Measurements from ENCODE around the gene LIAS.

Gene LIAS

DNA sequence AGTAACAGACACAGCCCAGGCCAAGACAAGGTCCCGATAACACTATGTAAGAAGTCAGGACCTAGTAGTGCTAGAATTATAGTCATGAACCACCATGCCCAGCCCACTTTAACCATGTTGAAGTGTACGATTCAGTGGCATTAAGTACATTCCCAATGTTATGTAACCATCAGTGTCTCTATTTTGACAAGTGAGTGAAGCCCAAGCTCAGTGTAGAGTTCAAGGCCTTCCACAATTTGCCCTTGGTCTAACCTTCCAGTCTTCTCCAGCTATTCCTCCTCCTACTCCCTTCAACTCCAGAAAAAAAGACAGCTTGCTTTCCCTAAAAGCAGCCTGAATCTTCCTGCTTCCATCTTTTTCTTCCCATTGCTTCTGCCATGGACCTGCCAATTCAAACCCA is 31.5 kb downstream of the LIAS start:
- Histone ChIP-seq H3K27me3 (no peaks in the 10 kb centered on the region), H3K36me3 (no peaks in the 10 kb centered on the region), H3K4me3 (ENCODE audit: low read depth, low read length) (no peak overlapping the region), H3K9me3 (no peaks in the 10 kb centered on the region), H3K4me1 (no peaks in the 10 kb centered on the region)
- no peak for DNase-seq
- TF ChIP-seq, protein P1, sequence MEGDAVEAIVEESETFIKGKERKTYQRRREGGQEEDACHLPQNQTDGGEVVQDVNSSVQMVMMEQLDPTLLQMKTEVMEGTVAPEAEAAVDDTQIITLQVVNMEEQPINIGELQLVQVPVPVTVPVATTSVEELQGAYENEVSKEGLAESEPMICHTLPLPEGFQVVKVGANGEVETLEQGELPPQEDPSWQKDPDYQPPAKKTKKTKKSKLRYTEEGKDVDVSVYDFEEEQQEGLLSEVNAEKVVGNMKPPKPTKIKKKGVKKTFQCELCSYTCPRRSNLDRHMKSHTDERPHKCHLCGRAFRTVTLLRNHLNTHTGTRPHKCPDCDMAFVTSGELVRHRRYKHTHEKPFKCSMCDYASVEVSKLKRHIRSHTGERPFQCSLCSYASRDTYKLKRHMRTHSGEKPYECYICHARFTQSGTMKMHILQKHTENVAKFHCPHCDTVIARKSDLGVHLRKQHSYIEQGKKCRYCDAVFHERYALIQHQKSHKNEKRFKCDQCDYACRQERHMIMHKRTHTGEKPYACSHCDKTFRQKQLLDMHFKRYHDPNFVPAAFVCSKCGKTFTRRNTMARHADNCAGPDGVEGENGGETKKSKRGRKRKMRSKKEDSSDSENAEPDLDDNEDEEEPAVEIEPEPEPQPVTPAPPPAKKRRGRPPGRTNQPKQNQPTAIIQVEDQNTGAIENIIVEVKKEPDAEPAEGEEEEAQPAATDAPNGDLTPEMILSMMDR (IDR thresholded peaks at IDR 0.05; ENCODE audit: low read depth, low read length), result no peak

DNA sequence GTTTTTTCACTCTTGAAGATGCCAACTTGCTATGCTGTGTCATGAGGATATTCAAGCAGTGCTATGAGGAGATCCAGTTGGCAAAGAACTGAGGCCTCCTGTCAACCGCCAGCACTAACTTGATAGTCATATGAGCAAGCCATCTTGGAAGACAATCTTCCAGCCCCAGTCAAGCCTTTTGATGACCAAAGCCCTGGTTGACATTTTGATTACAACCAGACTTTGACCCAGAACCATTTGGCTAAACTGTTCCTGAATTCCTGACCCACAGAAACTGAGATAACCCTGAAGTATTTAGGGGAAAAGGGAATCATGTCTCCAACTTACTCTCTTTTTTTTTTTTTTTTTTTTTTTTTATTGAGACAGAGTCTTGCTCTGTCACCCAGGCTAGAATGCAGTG is 35.5 kb downstream of the LIAS start:
- DNase-seq, result no peak
- Histone ChIP-seq H3K36me3 (peaks cover 4% of the 10 kb centered on the region; the same call in 1 of the 2 replicates), H3K27me3 (no peaks in the 10 kb centered on the region), H3K9me3 (no peaks in the 10 kb centered on the region), H3K4me1 (no peaks in the 10 kb centered on the region), H3K4me3 (ENCODE audit: low read depth, low read length) (no peak overlapping the region)
- TF ChIP-seq, protein P1 (IDR thresholded peaks at IDR 0.05; ENCODE audit: low read depth, low read length), result no peak

DNA sequence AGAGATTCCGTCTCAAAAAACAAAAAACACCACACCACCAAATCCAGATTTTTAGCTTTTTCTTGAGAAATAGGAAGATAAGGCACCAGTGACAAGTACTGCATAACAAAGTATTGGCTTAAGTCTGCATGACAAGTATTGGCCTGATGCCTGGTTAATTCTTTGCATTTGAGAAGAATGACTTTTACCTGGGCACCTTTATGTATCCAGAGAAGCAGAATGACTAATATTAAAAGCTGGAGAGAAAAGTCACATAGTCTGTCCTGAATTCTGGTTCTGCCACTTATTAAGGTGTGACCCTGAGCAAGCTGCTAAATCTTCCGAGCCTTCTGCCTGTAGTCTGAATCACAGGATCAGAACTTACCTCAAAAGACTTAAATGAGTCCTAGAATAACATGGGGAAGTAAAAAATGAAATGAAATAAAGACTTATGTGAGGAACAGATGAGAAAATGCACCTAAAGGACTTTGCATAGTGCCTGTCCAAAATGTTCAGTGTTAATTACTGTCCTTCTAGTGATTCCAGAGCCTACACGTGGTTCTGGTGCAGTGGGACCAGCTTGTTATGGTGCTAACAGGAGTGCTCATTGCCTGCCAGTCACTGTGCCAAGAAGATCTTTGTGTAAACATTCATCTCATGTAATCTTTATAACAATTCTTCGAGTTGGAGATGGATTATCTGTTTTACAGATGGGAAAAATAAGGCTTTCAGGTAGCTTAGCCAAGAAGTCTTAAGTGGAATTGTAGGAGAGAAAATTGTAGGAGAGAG is 36.8 kb downstream of the LIAS start:
- no peaks in the 10 kb centered on the region for H3K27me3 ChIP-seq
- DNase-seq, result no peak
- H3K36me3 ChIP-seq, result peaks cover 4% of the 10 kb centered on the region; the same call in 1 of the 2 replicates
- H3K4me1 ChIP-seq, result no peaks in the 10 kb centered on the region
- TF ChIP-seq, protein P1 (IDR thresholded peaks at IDR 0.05; ENCODE audit: low read depth, low read length), result no peak
- H3K4me3 ChIP-seq (ENCODE audit: low read depth, low read length), result no peak overlapping the region
- no peaks in the 10 kb centered on the region for H3K9me3 ChIP-seq

DNA sequence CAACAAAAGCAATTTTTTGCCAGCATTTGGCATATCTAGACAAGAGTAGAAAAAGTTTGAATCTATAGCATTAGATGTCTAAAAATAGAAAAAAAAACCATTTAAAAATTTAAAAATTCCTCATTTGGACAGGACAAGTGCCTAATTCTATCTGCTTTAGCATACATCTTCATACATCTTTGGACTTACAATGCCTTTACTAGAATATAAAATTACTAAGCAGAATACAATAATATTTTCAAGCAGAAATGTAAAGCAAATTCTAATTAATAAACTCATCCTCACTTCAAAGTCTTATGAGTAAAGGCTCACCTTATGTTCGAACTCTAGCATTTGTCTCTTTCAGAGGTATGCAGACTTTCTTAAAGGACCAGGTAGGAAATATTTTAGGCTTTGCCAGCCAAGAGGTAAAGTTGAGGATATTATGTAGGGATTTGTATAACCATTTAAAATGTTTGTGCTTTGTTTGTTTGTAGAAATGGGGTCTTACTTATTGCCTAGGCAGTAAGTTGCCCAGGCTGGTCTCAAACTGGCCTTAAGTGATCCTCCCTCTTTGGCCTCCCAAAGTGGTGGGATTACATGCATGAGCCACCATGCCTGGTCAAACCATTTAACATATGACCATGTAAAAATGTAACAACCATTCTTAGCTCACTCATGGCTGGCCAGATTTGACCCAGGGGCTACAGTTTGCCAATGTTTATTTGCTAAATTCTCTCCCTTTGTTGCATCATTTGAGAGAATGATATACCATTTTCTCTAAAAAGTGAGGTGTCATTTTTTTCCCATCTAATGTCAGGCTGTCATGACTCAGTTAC is 39.3 kb downstream of the LIAS start:
- no peaks in the 10 kb centered on the region for H3K4me1 ChIP-seq
- H3K27me3 ChIP-seq, result no peaks in the 10 kb centered on the region
- TF ChIP-seq, protein P1 (IDR thresholded peaks at IDR 0.05; ENCODE audit: low read depth, low read length), result no peak
- H3K4me3 ChIP-seq (ENCODE audit: low read depth, low read length), result no peak overlapping the region
- DNase-seq, result no peak
- no peaks in the 10 kb centered on the region for H3K9me3 ChIP-seq
- H3K36me3 ChIP-seq, result peaks cover 14% of the 10 kb centered on the region

DNA sequence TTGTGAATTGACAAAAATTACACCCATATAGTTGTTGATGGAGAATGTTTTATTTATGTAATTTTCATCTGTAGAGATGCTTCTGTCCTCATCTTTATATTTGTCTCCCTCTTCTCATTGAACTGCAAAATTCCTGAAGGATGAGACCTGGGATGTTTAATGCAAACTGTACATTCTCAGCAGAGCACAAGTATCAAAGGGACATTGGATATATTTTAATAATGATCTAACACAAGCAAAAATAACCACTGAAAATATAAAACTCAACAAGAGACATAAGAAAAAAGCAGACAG is 39.8 kb downstream of the LIAS start:
- no peaks in the 10 kb centered on the region for H3K4me1 ChIP-seq
- no peak overlapping the region for H3K4me3 ChIP-seq (ENCODE audit: low read depth, low read length)
- H3K9me3 ChIP-seq, result no peaks in the 10 kb centered on the region
- no peaks in the 10 kb centered on the region for H3K27me3 ChIP-seq
- TF ChIP-seq, protein P1 (IDR thresholded peaks at IDR 0.05; ENCODE audit: low read depth, low read length), result no peak
- DNase-seq, result no peak
- peaks cover 20% of the 10 kb centered on the region for H3K36me3 ChIP-seq
